Right renal cortex interstitium (tissue), 3 donors: ENCODE data around the gene CADPS2. TPM values are rescaled to one million over a fixed set of nuclear protein-coding genes. Genes with fewer than 3 reads are reported as not detected.

Source experiments
- DNase-seq, 3 donors: peaks; one replicate each; pipeline ENCODE4 v3.0.0-alpha.2; 2013; ENCODE audit warnings: low read depth in 3 of 3, low spot score in 2 of 3
- polyA plus RNA-seq, 3 donors: library from polyadenylated mRNA; unstranded; fragments of 120-200 nt; gene quantifications; one replicate each; pipeline ENCODE4 v1.2.1, GENCODE V29; 2013; ENCODE audit not compliant: insufficient read length in 3 of 3

The CADPS2 gene
- polyA plus RNA-seq, 3 donors = 47.2 to 69.8 (median 60.7) TPM

DNA sequence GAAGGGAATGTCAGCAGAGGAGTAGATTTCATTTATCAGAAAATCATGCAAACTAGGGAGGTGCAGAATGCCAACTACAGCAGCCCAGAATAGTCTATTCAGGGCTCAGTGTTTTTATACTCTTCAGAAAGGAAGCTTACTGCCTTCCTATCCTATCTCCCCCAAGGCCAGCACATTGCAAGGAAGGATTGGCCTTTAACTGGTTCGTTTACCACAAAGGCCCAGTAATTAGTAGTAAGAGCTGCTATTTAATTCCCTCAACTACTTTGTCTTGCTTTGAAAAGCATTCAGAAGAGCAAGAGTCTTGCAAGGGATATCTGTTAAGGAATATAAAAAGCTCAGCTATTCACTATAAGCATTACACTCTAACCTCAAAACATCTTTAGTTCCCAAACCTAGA lies 97.1 kb downstream of the CADPS2 start:
- DNase-seq = no peak

DNA sequence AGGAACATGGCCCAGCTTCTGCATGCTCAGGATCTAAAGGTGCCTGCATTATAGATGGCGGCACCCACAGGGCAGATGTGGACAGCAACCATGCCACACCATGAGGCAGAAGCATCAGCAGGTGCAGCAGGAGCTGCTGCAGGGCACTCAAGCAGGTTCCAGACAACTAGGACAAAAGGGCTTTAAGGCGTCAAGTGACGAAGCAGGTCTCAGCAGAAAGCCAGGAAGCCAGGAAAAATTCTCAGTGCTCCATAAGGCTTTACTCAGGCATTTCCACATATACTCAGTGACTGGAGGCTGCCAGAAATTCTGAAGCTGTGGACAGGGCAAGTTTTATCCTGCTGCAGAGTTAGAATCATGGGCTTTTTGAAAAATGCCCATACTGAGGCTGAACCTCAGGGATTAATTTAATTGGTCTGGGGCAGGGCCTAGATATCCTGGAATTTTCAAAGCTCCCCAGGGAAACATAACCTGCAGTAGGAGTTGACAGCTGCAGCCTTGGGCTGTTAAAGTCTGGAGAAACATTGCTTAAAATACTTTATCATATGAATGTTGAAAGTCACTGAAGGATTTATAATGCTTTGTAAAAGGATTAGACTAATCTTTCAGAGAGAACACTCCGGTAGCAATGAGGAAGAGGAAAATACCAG lies 115.4 kb downstream of the CADPS2 start:
- DNase-seq = no peak

DNA sequence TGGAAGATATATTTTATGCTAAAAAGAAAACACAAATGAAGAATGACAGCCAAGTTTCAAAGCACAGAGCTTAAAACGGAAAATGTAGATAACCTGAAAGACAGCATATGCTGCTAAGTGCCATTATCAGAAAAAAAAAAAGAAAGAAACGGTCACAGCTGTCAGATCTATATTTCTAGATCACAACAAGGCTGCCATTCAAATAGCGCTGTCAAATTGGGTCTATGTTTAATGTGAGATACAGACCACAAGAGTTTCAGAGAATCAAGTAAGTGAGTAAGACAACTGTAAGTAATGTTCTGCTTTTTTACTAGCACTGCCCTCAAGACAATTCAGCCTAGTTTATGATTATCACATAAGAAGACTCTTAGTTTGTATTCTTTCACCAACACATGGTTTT lies 117.4 kb downstream of the CADPS2 start:
- DNase-seq = no peak

DNA sequence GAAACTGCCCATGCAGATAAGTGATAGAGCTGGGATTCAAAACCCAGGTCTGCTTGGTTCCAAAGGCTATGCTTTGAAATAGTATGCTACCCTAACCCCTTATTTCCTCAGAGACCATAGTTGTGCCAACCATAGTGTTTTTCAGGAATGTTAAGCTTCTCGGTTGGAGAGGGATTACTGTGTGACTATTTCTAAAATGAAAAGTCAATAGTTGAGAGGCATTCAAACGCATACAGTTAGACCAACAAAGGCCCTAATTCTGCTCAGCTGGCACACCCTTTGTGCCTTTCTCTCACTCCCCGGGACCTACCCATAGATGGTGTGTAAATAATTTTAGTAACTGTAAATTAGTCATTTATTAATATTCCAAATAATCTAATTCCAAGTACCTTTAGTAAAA lies 118.9 kb downstream of the CADPS2 start:
- no peak for DNase-seq

DNA sequence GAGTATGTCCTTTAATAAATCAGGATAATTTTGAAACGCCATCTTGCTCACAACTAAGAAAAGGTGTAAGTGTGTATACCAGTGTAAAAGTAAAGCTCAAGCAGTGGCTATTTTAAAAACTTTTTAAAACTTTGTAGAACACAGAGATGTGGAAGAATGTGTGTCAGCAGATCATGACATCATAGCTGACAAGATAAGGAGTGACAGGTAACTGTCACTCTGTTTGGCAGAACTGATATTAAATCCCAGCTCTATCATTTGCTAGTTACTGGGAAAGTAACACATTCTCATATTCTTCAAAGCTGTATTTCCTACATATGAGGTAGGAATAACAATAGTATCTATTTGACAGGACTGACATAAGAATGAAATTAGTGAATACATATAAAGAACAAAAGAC lies 119.7 kb downstream of the CADPS2 start:
- DNase-seq = no peak

DNA sequence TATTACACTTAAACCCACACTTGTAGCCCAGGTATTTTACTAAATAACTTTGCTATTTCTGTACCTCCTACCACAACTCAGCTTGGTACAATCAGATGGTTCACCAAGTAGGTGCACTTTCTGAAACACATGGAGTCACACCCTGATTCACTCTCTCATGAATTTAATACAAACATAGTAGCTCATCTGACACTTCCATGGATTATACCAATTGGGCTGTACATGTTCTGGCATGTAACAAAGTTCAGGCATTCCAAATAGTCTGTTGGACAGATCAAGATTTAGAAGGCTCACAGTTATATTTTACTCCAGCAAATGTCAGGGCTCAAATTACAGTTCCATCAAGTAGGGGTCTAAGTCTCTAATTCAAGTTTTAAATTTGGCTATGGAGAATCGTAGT lies 121.4 kb downstream of the CADPS2 start:
- DNase-seq = no peak

DNA sequence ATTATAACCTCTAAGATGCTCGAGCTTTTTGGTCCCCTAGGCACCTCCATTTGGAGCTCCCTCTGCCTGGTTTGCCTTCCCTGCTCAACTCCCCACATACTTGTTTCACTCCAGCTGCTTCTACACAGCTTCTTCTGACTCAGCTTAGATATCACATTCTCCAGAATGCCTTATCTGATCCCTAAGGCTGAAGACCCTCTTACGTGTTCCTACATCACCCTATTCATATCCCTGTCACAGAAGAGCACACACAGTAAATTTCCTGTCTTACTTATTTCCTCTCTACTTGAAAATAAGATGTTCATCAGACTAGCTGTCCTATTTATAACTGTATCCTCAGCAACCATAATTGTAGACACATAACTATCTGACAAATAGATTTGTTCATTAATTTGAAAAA lies 122.2 kb downstream of the CADPS2 start:
- DNase-seq = no peak

DNA sequence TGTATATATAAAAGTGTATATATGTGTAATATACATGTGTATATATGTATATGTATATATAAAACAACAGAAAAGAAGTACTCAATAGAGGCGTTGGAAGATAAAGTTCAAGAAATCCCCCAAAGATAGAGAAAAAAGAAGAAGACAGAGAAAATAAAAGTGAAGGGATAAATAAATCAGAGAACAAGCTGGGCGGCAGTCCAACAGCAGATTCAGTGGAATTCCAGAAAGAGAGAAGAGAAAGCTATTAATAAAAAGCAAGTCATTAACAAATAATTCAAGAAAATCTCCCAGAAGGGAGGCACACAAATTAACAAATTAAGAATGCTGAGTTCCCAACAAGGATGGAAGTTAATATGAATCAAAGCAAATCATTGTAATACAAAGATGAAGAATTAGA lies 124.2 kb downstream of the CADPS2 start:
- no peak for DNase-seq

DNA sequence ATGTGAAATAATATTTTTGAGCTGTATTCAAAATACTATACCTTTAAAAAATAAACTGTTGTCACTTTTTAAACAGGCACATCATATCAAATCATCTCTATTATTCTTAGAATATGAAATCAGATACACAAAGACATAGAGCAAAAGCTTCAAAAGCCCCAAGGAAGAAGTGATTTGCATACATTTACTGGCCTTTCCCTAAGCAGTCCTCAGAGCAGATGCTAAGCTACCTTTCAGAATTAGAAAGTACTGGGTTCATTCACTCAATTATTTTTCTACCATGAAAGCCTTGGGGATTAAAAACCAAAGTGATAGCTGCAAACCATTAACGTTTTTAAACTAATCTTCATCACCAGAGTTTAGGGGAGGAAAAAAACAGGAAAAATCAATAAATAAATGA lies 127.8 kb downstream of the CADPS2 start:
- no peak for DNase-seq

DNA sequence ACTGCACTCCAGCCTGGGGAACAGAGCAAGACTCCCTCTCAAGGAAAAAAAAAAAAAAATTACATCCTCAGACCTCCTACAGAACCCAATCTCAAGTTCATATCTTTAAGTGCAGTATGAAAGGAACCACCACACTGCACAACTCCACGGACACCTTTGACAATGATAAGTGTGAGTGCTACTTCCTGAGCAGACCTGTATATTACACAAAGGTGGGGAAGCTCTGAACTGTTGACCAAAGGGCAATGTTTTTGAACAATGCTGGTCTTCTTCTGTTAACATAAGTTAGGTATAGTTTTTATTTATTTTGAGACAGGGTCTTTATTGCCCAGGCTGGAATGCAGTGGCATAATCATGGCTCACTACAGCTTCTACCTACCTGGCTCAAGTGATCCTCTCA lies 129.4 kb downstream of the CADPS2 start:
- no peak for DNase-seq

DNA sequence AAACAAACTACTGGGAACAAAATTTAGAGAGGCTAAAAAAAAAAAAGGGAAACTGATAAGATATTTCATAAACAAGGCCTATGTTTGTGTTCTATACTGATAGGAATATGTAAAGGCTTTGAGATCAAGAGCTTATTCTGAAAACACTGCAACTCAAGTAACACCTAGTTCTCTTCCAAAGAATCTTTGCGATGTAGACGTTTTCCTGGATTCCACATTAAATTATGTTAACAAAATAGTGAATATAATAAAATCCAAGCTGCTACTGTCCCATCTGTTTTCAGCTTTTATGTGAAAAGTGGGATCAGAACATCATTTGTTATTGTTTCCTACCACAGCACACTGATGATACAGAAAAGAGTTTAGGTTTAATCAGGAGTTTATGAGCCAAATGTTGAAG lies 130.6 kb downstream of the CADPS2 start:
- no peak for DNase-seq

DNA sequence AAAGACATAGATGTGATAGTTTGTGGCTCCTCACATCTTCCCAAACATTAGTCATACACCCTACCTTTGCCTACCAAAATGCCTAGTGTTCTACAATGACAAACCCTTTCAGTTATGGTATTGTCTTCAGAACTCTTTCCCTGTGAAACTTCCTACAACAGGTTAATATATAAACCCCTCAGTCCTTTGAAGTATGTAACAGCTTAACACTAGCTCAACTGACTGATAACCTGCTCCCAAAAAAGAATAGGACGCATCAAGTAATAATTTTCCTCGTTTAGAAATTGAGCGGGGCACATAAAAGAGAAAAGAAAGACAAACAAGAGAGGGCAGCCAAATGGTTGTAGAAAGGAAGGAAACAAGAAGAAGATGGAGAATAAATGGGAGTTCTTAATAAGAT lies 133.7 kb downstream of the CADPS2 start:
- DNase-seq = no peak

DNA sequence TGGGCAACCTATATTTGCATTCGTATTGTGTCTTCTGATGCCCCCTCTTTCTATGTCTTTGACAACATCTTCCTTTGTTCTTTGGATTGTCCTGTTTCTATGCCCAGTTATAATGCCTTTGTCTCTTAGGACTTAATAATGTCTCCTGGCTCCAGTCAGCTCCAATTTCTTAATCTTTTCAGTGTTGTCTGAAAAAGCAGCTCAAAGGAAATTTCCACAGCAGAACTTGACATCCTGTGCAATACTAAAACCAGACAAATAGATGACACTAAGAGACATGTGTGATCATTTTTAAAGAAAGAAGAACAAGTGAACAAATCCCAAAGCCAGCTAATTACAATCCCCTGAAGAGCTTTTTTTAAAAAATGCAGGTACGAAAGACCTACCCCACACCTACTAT lies 135.9 kb downstream of the CADPS2 start:
- DNase-seq = no peak

DNA sequence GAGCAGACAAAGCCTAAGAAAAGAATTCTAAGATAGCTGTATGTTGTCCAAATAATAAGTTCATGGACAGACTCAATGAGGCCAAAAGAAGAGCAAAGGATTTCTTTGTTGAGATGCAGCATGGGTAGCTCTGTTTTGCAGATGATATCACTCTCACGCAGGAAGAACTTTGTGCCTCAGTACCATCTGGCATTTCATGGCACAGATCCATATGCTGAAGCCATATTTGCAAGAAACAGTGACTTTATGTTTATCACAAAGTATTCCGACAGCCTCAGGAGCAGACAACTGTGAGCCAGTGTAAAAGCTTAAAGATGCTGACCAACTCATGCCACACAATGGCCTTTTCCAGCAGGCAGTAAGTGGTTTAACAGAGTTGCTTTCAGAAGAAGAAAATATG lies 138.1 kb downstream of the CADPS2 start:
- no peak for DNase-seq

DNA sequence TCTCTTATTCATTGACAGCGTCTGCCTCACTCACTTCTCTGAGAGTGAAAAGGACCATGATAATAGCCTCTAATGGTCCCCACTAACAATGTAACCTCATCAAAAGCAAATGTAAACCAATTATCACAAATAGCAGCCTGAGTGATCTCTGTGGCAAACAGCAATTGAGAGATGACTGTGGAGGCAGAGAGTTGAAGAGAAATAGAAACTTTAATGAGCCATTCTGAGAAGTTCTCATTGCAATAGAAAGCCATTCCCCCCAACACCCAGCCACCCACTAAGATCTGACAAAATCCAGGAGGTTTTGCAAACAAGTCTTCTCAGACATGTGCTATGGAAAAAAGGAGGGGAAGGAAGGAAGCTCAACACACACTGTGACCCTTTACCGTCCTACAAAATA lies 139.3 kb downstream of the CADPS2 start:
- no peak for DNase-seq

DNA sequence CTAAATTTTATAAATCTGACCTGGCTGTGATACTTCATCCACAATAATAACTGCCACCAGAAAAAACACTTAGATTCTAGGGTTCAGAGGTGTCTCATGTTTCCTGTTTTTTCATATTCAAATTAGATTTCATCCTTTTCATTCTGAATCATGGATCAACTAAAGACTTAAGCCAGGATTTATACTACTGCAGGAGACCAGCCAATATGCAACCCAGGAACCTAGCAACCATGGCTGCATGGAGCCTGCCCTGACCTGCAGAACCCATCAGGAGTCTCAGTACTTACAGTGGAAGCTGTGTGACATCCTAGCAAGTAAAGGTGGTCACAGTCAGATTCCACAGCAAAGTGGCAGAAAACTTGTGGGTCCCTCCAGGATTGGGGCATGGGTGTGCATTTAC lies 143.0 kb downstream of the CADPS2 start:
- no peak for DNase-seq

DNA sequence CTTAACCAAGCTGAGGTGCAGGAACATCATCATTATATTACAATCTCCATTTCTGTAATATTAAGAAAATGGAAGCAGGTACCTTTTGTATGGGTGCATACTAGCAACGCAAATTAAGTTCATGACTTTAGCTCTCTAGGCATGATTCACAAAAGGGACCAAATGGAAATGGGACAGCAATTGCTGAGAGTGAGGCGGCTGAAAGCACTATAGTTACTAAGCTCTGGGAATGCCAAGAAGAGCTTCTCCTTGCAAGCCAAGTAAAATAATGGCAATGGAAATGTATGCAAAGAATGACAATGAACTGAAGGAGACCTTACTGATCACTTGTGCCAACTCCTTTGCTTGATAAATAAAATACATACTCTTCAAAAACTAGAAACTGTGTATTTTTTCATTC lies 147.3 kb downstream of the CADPS2 start:
- no peak for DNase-seq

DNA sequence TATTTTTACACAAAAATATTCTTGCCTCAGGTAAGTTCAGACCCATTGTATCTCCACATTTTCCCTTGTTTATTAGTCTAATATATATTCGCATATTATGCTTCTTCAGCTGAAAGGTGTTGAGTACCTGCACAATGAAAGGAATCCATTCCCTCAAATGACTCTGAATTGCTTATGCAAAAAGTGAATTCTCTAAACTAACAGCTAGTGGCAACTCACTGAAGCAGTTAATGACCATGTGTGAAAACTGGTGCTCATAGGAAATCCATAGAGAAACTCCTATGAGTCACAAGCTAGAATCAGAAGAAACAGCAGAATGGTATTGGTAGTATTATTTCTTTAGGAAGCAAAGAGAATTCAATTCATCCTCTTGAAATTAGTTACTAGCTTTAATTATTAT lies 150.1 kb downstream of the CADPS2 start:
- no peak for DNase-seq

DNA sequence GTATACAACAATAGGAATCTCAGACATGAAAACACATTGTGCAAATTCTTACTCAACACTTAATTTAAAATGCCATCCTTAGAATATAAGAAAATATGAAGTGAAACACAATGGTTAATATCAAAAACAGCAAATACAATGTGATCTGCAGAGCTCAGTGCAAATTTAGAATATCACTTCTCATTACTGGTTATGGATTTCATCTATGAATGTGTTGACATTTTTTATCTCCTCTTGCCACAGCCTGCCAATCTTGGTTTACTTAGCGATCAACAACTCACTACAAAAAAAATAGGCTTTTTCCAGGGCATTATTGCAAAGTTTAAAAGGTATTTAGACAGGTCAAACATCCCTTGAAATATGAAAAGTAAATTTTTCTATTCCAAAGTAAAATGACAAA lies 158.5 kb downstream of the CADPS2 start:
- DNase-seq = no peak

DNA sequence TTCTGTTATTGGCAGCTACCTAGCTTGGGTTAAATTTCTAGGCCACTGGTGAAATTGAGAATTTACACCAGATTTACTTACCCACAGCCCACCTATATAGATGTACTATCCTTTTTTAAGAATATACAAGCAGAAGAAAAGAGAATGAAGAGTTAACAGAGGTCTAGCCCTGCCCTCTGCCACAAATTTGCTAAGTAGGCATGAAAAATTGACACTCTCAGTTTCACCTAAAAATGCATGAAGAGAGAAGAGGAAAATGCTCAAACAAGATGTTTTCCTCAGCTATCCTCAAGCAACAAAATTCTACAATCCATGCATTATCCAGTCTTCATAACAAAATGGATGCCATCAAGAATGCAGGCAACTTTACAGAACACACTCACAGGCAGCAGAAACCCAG lies 158.9 kb downstream of the CADPS2 start:
- DNase-seq = no peak

DNA sequence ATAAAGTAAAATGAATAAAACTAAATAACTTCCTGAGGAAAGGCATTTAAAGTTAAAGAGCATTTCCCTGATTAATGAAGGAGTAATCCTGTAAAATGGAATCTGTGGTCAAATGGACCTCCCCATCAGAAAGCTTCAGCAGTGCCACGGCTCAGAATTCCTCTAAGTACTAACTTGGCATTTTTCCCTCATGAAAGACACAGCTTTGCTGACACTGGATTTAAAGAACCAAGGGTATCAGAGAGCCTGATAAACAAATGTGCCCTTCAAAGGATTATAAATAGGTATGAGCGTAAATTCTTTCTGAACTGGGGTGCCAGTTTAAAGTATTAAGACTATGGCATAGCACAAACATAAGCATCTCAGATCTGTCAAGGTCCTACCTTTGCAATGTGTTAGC lies 159.4 kb downstream of the CADPS2 start:
- DNase-seq = no peak

DNA sequence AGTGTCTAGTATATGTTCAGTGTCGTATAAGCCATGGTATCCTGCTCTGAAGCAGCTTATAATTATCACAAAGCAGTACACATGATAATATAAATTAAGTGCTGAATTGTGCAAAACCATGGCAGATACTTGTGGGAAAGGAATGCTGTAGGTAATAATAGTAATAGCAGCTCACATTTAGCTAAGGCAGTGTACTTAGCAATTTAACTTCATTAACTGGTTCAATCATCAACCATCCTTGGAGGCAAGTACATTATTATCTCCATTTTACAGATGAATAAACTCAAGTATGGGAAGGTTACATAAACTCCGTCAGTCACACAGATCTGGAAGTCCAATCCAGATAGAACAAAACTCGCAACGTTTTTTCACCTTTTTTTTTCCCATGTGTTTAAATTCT lies 161.9 kb downstream of the CADPS2 start:
- DNase-seq = no peak

DNA sequence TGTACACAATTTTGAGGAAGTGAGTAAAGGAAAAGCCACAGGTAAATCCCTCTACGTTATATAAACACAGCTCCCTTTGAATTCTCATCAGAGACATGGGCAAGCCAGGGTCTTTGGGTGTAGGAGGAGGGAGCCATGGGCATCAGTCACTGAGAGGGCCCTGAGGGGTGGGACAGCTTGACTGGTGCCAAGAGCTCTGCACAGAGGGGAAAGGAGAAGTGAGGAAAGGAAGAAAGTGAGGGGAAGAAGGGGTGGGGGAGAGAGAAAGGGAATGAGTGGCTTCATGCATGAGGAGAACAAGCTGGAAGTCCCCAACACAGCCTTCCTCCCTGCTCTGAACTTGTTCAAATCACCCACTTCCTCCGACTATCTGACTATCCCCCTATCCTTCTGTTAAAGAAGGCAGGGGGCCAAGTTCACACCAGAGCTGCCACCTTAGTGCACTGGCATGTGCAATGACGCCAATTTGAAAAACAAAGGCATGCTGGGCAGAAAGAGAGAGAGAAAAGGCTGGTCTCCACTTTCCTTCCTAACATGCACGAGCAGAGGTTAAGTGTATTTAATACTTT lies 167.2 kb downstream of the CADPS2 start:
- DNase-seq = no peak
